ENCODE results near the gene AGPAT3. TPM values are rescaled to one million over a fixed set of nuclear protein-coding genes. Genes with fewer than 3 reads are reported as not detected.

Gene AGPAT3
- total and polyA plus RNA-seq, 10 of the 15 experiments (the other 5 are each of a cell fraction or from before 2014, with no cell fraction given): 1.2 to 110 (median 30.8) TPM

- no peaks in the 10 kb centered on the region for H4K20me1 ChIP-seq (ENCODE audit: control insufficient read depth, insufficient read depth)
Observed at GRCh38 chr21:43926196-43926595, 61.2 kb downstream of the AGPAT3 start.

More at GRCh38 chr21:43926196-43926595, 61.2 kb downstream of the AGPAT3 start:
- H3K79me2 ChIP-seq (ENCODE audit: control insufficient read depth, insufficient read depth, low read length): peaks cover 51% of the 10 kb centered on the region
- TF ChIP-seq CREM (IDR thresholded peaks at IDR 0.05; ENCODE audit: low read depth) (no peak), MTA2 (IDR thresholded peaks at IDR 0.05; ENCODE audit: low read depth) (no peak), WRNIP1 (IDR thresholded peaks at IDR 0.05; ENCODE audit: borderline replicate concordance, low read depth, low read length) (no peak), RELB (IDR thresholded peaks at IDR 0.05; ENCODE audit: low read depth) (no peak), SPI1 (IDR thresholded peaks at IDR 0.05; ENCODE audit: borderline replicate concordance, insufficient read depth, low read depth, low read length) (no peak), E2F8 (IDR thresholded peaks at IDR 0.05; ENCODE audit: low read depth, partially characterized antibody) (no peak), ZNF24 (IDR thresholded peaks at IDR 0.05) (no peak), ZNF687 (IDR thresholded peaks at IDR 0.05) (no peak)
- H3K4me1 ChIP-seq (ENCODE audit: control insufficient read depth, insufficient read depth, low read length): peaks cover 22% of the 10 kb centered on the region
- SMC1A ChIA-PET (ENCODE audit: uncharacterized antibody, unreplicated experiment): no interaction called here
- WGBS (ENCODE audit: insufficient coverage, insufficient replicate concordance, low lambda C conversion rate, missing lambda C conversion rate): 95% methylated on average over 20 of the region's 20 CpGs
- no TSS peak for BruUV-seq (replicated peaks)
- peaks cover 10 to 38% of the 10 kb centered on the region in 2 experiments; a peak in 3 of 4 replicates for H3K36me3 ChIP-seq (ENCODE audit: control insufficient read depth in 2 of 2, insufficient read depth in 2 of 2, low read length in 1 of 2)
- in situ Hi-C loops (cut with MboI) (no loop called here), intact Hi-C loops (cut with micrococcal nuclease; ENCODE audit: unreplicated experiment) (no loop called here)
- FAIRE-seq: no peak
- H2AFZ ChIP-seq (ENCODE audit: control insufficient read depth, low read depth, low read length): no peak overlapping the region
- no peaks in the 10 kb centered on the region for H3K9me3 ChIP-seq (replicated peaks; ENCODE audit: control insufficient read depth, insufficient read depth, low read length)
- RAD21 ChIA-PET (ENCODE audit: unreplicated experiment): no interaction called here
- ATAC-seq: no peak
- CTCF ChIA-PET: interaction anchor here (1.4 kb wide), 1 partner anchor 12 kb away, joined by 5 read pairs; no protein-coding TSS in a partner anchor
- DNase-seq (ENCODE audit: low read depth, low spot score): no peak
- no peak overlapping the region for H3K27ac ChIP-seq (ENCODE audit: control insufficient read depth, insufficient read depth)
- H3K9ac ChIP-seq (ENCODE audit: control insufficient read depth, insufficient read depth, low read length): no peak overlapping the region
- no peaks in the 10 kb centered on the region for H3K27me3 ChIP-seq (replicated peaks in 1 of 2; ENCODE audit: control insufficient read depth in 2 of 2, insufficient read depth in 2 of 2, low read length in 1 of 2)
- no peak overlapping the region for H3K4me3 ChIP-seq
- no peak overlapping the region for H3K4me2 ChIP-seq (ENCODE audit: control insufficient read depth, insufficient read depth)
- POLR2A ChIA-PET: interaction anchor here (0.5 kb wide), 1 partner anchor 65 kb away, joined by 3 read pairs; no protein-coding TSS in a partner anchor
